Panc1 (cell line): ENCODE results near the gene FBXO31.

Experiments
- SIN3A ChIP-seq: IDR thresholded peaks from 2 replicates; pipeline ENCODE4 v1.6.1; 2012; ENCODE audit warnings: low read depth, mild to moderate bottlenecking, low read length, moderate library complexity, borderline replicate concordance; ENCODE audit not compliant: insufficient read depth
- TF ChIP-seq, protein P1 (sequence below): fragments of 450-650 bp; IDR thresholded peaks from 2 replicates; pipeline ENCODE4 v1.5.1; 2017; ENCODE audit warnings: mild to moderate bottlenecking

- TF ChIP-seq, protein P1, sequence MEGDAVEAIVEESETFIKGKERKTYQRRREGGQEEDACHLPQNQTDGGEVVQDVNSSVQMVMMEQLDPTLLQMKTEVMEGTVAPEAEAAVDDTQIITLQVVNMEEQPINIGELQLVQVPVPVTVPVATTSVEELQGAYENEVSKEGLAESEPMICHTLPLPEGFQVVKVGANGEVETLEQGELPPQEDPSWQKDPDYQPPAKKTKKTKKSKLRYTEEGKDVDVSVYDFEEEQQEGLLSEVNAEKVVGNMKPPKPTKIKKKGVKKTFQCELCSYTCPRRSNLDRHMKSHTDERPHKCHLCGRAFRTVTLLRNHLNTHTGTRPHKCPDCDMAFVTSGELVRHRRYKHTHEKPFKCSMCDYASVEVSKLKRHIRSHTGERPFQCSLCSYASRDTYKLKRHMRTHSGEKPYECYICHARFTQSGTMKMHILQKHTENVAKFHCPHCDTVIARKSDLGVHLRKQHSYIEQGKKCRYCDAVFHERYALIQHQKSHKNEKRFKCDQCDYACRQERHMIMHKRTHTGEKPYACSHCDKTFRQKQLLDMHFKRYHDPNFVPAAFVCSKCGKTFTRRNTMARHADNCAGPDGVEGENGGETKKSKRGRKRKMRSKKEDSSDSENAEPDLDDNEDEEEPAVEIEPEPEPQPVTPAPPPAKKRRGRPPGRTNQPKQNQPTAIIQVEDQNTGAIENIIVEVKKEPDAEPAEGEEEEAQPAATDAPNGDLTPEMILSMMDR: no peak
- no peak for TF ChIP-seq SIN3A
These were observed 53.3 kb downstream of the FBXO31 start for GRCh38 chr16:87330257-87330624.
